SK-N-SH (cell line): Measurements from ENCODE around the gene ECHDC1. TPM values are rescaled to one million over a fixed set of nuclear protein-coding genes. Genes with fewer than 3 reads are reported as not detected.

Experiments used
- CTCF ChIA-PET: fragments of 300-600, 350-600 bp; formaldehyde crosslinking; extraction: SDS; loops from one replicate; lab custom pipeline; 2021; lab: Yijun Ruan, JAX
- POLR2A ChIA-PET: fragments of 350-600 bp; sonication (Branson Sonifier 250); formaldehyde crosslinking; extraction: SDS; loops from one replicate; lab custom pipeline; 2020; ENCODE audit warnings: antibody characterized with exemption, inconsistent platforms; lab: Yijun Ruan, JAX
- DNase-seq: peaks from one replicate; pipeline ENCODE4 v3.0.0; 2012
- H2AFZ ChIP-seq: fragments of 200-600 bp; sonication (generic); 2 replicates; pipeline ENCODE4 v1.8.1; 2016; ENCODE audit warnings: antibody characterized with exemption, mild to moderate bottlenecking, low read depth
- H3F3A ChIP-seq: fragments of 200-600 bp; sonication (generic); replicated peaks from 2 replicates; pipeline ENCODE3; 2016; ENCODE audit warnings: antibody characterized with exemption, mild to moderate bottlenecking; ENCODE audit not compliant: insufficient read depth
- H3K27ac ChIP-seq, 2 experiments: fragments of 200-500 bp in 1 of 2; fragments of 200-600 bp in 1 of 2; sonication (Bioruptor generic) in 1 of 2; sonication (generic), shearing (Covaris generic) in 1 of 2; 2 replicates each; pipeline versions ENCODE4 v1.5.1 to v1.6.1; 2014 to 2016; ENCODE audit warnings: low read depth in 2 of 2, inconsistent platforms in 1 of 2, low read length in 1 of 2, mild to moderate bottlenecking in 1 of 2, mixed read lengths in 1 of 2
- H3K27me3 ChIP-seq: fragments of 200-600 bp; sonication (generic), shearing (Covaris generic); 2 replicates; pipeline ENCODE4 v1.6.1; 2016; ENCODE audit warnings: mixed run types; ENCODE audit not compliant: insufficient read depth
- H3K36me3 ChIP-seq, 2 experiments: fragments of 200-500 bp in 1 of 2; fragments of 200-600 bp in 1 of 2; sonication (Bioruptor generic) in 1 of 2; sonication (generic) in 1 of 2; replicated peaks in 1 of 2; 2 replicates each; pipeline versions ENCODE3 to v1.5.1; 2014 to 2016; ENCODE audit warnings: low read length in 1 of 2, mild to moderate bottlenecking in 1 of 2; ENCODE audit not compliant: insufficient read depth in 2 of 2, control insufficient read depth in 1 of 2
- H3K4me1 ChIP-seq, 2 experiments: fragments of 200-500 bp in 1 of 2; fragments of 200-600 bp in 1 of 2; sonication (Bioruptor generic) in 1 of 2; sonication (generic), shearing (Covaris generic) in 1 of 2; 2 replicates each; pipeline versions ENCODE4 v1.5.1 to v1.6.1; 2014 to 2016; ENCODE audit warnings: low read depth in 1 of 2, low read length in 1 of 2, mixed run types in 1 of 2; ENCODE audit not compliant: insufficient read depth in 2 of 2, control insufficient read depth in 1 of 2
- H3K4me2 ChIP-seq: fragments of 200-600 bp; sonication (generic), shearing (Covaris generic); 2 replicates; pipeline ENCODE4 v1.6.1; 2017; ENCODE audit warnings: mixed run types
- H3K4me3 ChIP-seq, 2 experiments: fragments of 200-500 bp in 1 of 2; fragments of 200-600 bp in 1 of 2; sonication (Bioruptor generic) in 1 of 2; sonication (generic), shearing (Covaris generic) in 1 of 2; 2 replicates each; pipeline versions ENCODE4 v1.5.1 to v1.8.1; 2014 to 2016; ENCODE audit warnings: low read depth in 2 of 2, inconsistent platforms in 1 of 2, low read length in 1 of 2, mild to moderate bottlenecking in 1 of 2, mixed read lengths in 1 of 2, moderate library complexity in 1 of 2
- H3K79me2 ChIP-seq: fragments of 200-600 bp; sonication (generic); 2 replicates; pipeline ENCODE4 v1.8.1; 2017; ENCODE audit warnings: mild to moderate bottlenecking; ENCODE audit not compliant: insufficient read depth
- H3K9ac ChIP-seq: fragments of 200-600 bp; sonication (generic); 2 replicates; pipeline ENCODE4 v1.6.1; 2017; ENCODE audit warnings: mixed run types
- H3K9me2 ChIP-seq: fragments of 200-600 bp; sonication (generic); 2 replicates; pipeline ENCODE4 v1.6.1; 2017; ENCODE audit warnings: mixed run types
- H3K9me3 ChIP-seq: fragments of 200-600 bp; sonication (generic); 2 replicates; pipeline ENCODE4 v1.6.1; 2017; ENCODE audit warnings: mixed run types, mild to moderate bottlenecking, moderate library complexity
- H4K20me1 ChIP-seq: fragments of 200-600 bp; sonication (generic); 2 replicates; pipeline ENCODE4 v1.6.1; 2017; ENCODE audit warnings: mild to moderate bottlenecking, mixed run types; ENCODE audit not compliant: insufficient read depth
- CTCF ChIP-seq: fragments of 200-600 bp; sonication (generic); IDR thresholded peaks from 2 replicates; pipeline ENCODE4 v1.6.1; 2017; ENCODE audit warnings: antibody characterized with exemption, mild to moderate bottlenecking, moderate library complexity
- EP300 ChIP-seq, 2 experiments: IDR thresholded peaks; 2 replicates each; pipeline versions ENCODE4 v1.4.0 to v1.6.1; 2012; ENCODE audit warnings: borderline replicate concordance in 1 of 2, low read depth in 1 of 2, low read length in 1 of 2
- FOSL2 ChIP-seq: IDR thresholded peaks from 2 replicates; pipeline ENCODE4 v1.4.0; 2012; ENCODE audit warnings: low read depth, mild to moderate bottlenecking, moderate library complexity, borderline replicate concordance
- GABPA ChIP-seq: IDR thresholded peaks from 2 replicates; pipeline ENCODE4 v1.4.0; 2012; ENCODE audit warnings: low read depth, mild to moderate bottlenecking
- GATA2 ChIP-seq: sonication (generic); formaldehyde crosslinking; IDR thresholded peaks from 2 replicates; pipeline ENCODE4 v1.5.0; 2020; ENCODE audit warnings: mild to moderate bottlenecking, missing genetic modification reagents
- JUND ChIP-seq: IDR thresholded peaks from 2 replicates; pipeline ENCODE4 v1.4.0; 2012
- MAX ChIP-seq: IDR thresholded peaks from 2 replicates; pipeline ENCODE4 v1.4.0; 2012; ENCODE audit warnings: low read depth
- NRF1 ChIP-seq: IDR thresholded peaks from 2 replicates; pipeline ENCODE4 v1.6.1; 2012; ENCODE audit warnings: low read depth, mild to moderate bottlenecking, low read length
- POLR2AphosphoS5 ChIP-seq: IDR thresholded peaks from 2 replicates; pipeline ENCODE4 v1.6.1; 2012; ENCODE audit warnings: low read depth, low read length
- RAD21 ChIP-seq: IDR thresholded peaks from 2 replicates; pipeline ENCODE4 v1.6.1; 2012; ENCODE audit warnings: mild to moderate bottlenecking, low read length
- RFX5 ChIP-seq: IDR thresholded peaks from 2 replicates; pipeline ENCODE4 v1.6.1; 2012; ENCODE audit warnings: mild to moderate bottlenecking, improper control_type of control experiment, low read length
- RXRA ChIP-seq: IDR thresholded peaks from 2 replicates; pipeline ENCODE4 v1.4.0; 2012; ENCODE audit warnings: low read depth, mild to moderate bottlenecking, borderline replicate concordance
- USF1 ChIP-seq: IDR thresholded peaks from 2 replicates; pipeline ENCODE4 v1.4.0; 2012; ENCODE audit warnings: low read depth, borderline replicate concordance
- USF2 ChIP-seq: fragments of 150-350 bp; IDR thresholded peaks from 2 replicates; pipeline ENCODE4 v1.6.1; 2017; ENCODE audit warnings: antibody characterized with exemption, low read length, low read depth, borderline replicate concordance
- YY1 ChIP-seq: IDR thresholded peaks from 2 replicates; pipeline ENCODE4 v1.4.0; 2012; ENCODE audit warnings: low read depth, mild to moderate bottlenecking
- ZBTB33 ChIP-seq: IDR thresholded peaks from 2 replicates; pipeline ENCODE4 v1.4.0; 2012; ENCODE audit warnings: low read depth, borderline replicate concordance
- WGBS: methylation state at CpG from one replicate; pipeline ENCODE4 v1.1.6; 2017; ENCODE audit warnings: low lambda C conversion rate; 5-methylcytosine and 5-hydroxymethylcytosine counted together
- polyA plus RNA-seq, 3 experiments: library from polyadenylated mRNA; depleted of rRNA; stranded (reverse); fragments of >200 nt; gene quantifications; 2 replicates each; pipeline ENCODE4 v1.2.3, GENCODE V29; 2012

The ECHDC1 gene
- polyA plus RNA-seq, 1 of the 3 experiments (the other 2 are of a cell fraction), result 23.3 TPM

GRCh38 chr6:127255286-127255685 lies 88.1 kb downstream of the ECHDC1 start:
- Histone ChIP-seq H3K79me2 (no peaks in the 10 kb centered on the region), H3K9me2 (no peaks in the 10 kb centered on the region), H3K36me3 (no peaks in the 10 kb centered on the region), H3K4me1 (no peaks in the 10 kb centered on the region), H3K9ac (no peak overlapping the region), H3K27me3 (no peaks in the 10 kb centered on the region), H4K20me1 (no peaks in the 10 kb centered on the region), H2AFZ (no peak overlapping the region), H3K9me3 (no peaks in the 10 kb centered on the region), H3K27ac (no peak overlapping the region), H3F3A (no peaks in the 10 kb centered on the region), H3K4me3 (no peak overlapping the region), H3K4me2 (no peak overlapping the region)
- 18% methylated on average over 5 of the region's 6 CpGs for WGBS
- POLR2A ChIA-PET, result no interaction called here
- CTCF ChIA-PET, result interaction anchor here (1.7 kb wide), 1 partner anchor 11 kb away, joined by 8 read pairs; the partner anchor contains the start of gene RNF146
- TF ChIP-seq FOSL2 (no peak), RFX5 (no peak), MAX (no peak), GATA2 (CRISPR knock-in tag) (no peak), NRF1 (no peak), GABPA (no peak), RAD21 (no peak), USF2 (no peak), EP300 (IDR thresholded peaks at IDR 0.05; ENCODE audit: borderline replicate concordance in 1 of 2, low read depth in 1 of 2, low read length in 1 of 2) (no peak), YY1 (no peak), CTCF (no peak), JUND (no peak), POLR2AphosphoS5 (no peak), RXRA (no peak), ZBTB33 (no peak), USF1 (no peak)
- no peak for DNase-seq
